Measurements from ENCODE around the gene PALD1.

Gene PALD1

DNA sequence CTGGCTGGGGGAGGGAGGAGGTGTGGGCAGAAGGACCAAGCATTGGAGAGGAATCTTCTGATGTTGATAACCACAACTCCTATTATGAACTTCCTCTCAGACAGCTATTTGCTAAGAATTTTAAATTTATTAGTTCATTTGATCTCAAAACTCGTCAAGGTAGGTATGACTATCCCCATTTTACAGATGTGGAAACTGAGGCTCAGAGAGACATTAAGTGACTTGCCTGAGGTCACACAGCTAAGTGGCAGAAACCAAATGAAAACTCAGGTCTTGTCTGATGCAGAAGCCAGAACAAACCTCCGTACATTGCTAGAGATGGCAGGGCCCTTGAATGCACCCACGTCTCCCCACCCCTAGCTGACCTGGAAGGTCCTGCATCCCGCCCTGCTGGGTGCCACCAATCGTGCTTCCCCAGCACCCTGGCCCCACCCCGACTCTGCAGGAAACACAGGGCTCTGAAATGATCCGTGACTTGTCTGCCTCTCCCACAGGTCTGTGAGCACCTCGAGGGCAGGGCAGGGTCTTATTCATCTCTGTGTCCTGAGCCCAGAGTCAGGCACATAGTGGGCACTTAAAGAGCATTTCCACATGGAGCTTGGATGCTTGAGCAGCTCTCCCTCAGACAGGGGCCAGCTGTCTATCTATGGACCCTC, 5.6 kb upstream of the PALD1 start:
- H3K27me3 ChIP-seq (replicated peaks): peaks cover 4% of the 10 kb centered on the region
- DNase-seq: no peak
- TF ChIP-seq, protein P1, sequence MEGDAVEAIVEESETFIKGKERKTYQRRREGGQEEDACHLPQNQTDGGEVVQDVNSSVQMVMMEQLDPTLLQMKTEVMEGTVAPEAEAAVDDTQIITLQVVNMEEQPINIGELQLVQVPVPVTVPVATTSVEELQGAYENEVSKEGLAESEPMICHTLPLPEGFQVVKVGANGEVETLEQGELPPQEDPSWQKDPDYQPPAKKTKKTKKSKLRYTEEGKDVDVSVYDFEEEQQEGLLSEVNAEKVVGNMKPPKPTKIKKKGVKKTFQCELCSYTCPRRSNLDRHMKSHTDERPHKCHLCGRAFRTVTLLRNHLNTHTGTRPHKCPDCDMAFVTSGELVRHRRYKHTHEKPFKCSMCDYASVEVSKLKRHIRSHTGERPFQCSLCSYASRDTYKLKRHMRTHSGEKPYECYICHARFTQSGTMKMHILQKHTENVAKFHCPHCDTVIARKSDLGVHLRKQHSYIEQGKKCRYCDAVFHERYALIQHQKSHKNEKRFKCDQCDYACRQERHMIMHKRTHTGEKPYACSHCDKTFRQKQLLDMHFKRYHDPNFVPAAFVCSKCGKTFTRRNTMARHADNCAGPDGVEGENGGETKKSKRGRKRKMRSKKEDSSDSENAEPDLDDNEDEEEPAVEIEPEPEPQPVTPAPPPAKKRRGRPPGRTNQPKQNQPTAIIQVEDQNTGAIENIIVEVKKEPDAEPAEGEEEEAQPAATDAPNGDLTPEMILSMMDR (IDR thresholded peaks at IDR 0.05; ENCODE audit: low read depth, low read length, missing control alignments): no peak
- in situ Hi-C loops (cut with HindIII; ENCODE audit: low pct_ligation_motif_present, low sequenced_read_pairs): no loop called here
- H3K4me3 ChIP-seq (ENCODE audit: low read depth, low read length): no peak overlapping the region
- H3K27ac ChIP-seq: no peak overlapping the region
- no peaks in the 10 kb centered on the region for H3K36me3 ChIP-seq (replicated peaks)

DNA sequence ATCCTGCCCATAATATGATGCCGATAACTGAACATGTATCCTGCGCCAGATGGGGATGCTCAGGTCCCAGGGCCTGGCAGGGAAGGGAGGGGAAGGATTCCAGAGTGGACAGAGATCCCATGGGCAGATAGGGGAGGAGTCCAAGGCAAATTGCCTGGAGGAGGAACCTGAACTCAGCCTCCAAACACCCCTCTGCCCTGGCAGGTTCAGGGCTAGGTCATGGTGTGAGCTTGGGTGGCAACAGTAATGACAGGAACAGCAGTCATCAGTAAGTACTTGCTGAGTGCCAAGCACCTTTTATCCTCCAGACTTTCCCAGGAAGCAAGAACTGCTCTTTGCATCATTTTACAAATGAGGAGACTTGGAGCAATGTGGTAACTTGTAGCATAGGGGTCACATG, 3.8 kb upstream of the PALD1 start:
- in situ Hi-C loops (cut with HindIII; ENCODE audit: low pct_ligation_motif_present, low sequenced_read_pairs): no loop called here
- no peaks in the 10 kb centered on the region for H3K36me3 ChIP-seq (replicated peaks)
- H3K27ac ChIP-seq: no peak overlapping the region
- TF ChIP-seq, protein P1 (IDR thresholded peaks at IDR 0.05; ENCODE audit: low read depth, low read length, missing control alignments): no peak
- no peaks in the 10 kb centered on the region for H3K27me3 ChIP-seq (replicated peaks)
- H3K4me3 ChIP-seq (ENCODE audit: low read depth, low read length): no peak overlapping the region
- DNase-seq: no peak

DNA sequence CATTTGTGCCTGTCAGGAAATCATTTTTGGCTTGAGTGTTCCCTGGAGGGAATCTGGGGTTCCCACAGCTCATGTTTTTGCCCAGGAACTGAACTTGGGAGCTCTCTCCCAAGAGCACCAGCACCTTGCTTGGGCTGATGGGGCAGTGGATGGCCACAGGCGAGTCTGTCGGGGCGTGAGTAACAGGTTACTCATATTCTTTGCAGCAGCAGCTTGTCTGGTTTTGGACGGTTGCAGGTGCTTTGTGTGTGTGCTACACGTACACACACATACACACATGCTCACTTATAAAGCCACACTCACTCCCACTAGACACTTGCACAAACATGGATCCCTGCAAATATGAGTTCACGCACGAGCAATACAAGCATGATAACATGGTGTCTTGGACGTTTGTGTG, 2.9 kb upstream of the PALD1 start:
- no peak overlapping the region for H3K4me3 ChIP-seq (ENCODE audit: low read depth, low read length)

DNA sequence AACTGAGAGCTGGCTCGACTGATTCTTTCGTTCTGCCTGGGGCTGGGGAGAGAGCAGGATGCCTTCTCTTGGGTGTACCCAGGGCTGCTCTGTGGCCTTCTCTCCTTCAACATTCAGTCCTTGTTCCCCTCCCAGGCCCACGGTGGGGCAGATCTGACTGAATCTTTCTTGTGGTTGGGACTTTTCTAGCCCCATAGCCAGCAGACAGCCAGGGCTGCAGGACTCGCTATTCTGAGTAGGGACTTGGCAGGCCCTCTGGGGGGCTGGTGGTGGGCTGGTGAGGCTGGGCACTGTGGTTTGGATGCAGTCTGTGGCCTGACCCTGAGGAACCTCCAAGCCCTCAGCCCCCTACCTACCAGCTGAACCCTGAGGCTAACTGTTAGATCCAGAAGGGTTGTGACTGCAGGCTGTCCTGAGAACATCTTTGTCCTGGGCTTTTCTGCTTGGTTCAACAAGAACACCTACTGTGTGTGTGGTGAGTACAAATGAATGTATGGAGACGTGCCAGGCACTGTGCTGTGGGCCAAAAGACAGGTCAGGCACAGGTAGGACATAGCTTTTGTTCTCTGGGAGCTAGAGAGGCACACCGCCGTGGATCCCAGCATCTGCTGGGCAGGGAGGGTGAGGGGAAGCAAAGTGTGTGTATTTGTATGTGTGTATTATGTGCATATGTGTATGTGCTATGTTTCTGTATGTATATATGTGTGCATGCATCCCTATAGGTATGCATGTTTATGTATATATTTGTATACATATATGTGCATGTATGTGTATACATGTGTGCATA, 2.1 kb upstream of the PALD1 start:
- in situ Hi-C loops (cut with HindIII; ENCODE audit: low pct_ligation_motif_present, low sequenced_read_pairs): no loop called here
- Histone ChIP-seq H3K27ac (no peak overlapping the region), H3K36me3 (replicated peaks) (no peaks in the 10 kb centered on the region), H3K27me3 (replicated peaks) (no peaks in the 10 kb centered on the region), H3K4me3 (ENCODE audit: low read depth, low read length) (no peak overlapping the region)
- TF ChIP-seq, protein P1 (IDR thresholded peaks at IDR 0.05; ENCODE audit: low read depth, low read length, missing control alignments): no peak
- DNase-seq: no peak

More for the DNA sequence above, 2.9 kb upstream of the PALD1 start:
- Histone ChIP-seq H3K27ac (no peak overlapping the region), H3K36me3 (replicated peaks) (no peaks in the 10 kb centered on the region), H3K27me3 (replicated peaks) (no peaks in the 10 kb centered on the region)
- in situ Hi-C loops (cut with HindIII; ENCODE audit: low pct_ligation_motif_present, low sequenced_read_pairs): no loop called here
- no peak for DNase-seq
- TF ChIP-seq, protein P1 (IDR thresholded peaks at IDR 0.05; ENCODE audit: low read depth, low read length, missing control alignments): no peak

DNA sequence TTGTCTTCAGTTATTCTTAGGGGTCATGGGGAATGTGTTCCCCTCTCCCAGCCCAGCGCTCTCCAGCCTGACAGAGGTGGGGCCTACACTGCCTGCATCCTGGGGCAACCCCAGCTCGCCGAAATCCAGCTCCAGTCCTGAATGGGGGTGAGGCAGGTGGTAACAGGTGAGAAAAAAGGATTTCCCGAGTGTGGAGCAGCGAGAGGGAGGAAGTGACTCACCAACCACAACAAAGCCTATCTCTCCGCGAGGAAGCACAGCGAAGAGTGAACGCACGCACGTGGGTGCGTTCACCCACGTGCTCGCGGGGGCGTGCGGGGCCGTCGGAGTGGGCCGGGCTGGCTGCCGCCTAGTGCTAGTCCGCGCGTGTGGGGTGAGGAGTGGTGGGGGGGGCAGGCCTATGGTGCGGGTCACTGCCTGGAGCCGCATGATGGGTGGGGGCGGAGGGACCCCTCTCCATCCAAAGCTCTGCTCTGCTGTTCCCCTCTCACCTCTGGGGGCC, 855 bp upstream of the PALD1 start:
- Histone ChIP-seq H3K4me3 (ENCODE audit: low read depth, low read length) (peak overlapping the region; percentile 54), H3K27me3 (replicated peaks) (no peaks in the 10 kb centered on the region), H3K36me3 (replicated peaks) (no peaks in the 10 kb centered on the region), H3K27ac (no peak overlapping the region)
- no peak for DNase-seq
- in situ Hi-C loops (cut with HindIII; ENCODE audit: low pct_ligation_motif_present, low sequenced_read_pairs): no loop called here
- TF ChIP-seq, protein P1 (IDR thresholded peaks at IDR 0.05; ENCODE audit: low read depth, low read length, missing control alignments): no peak

Measured in brain microvascular endothelial cell (primary cell).